HL-60/S4 treated with retinoic acid at 250 ng/mL for 4 days and 3 days (cell line): Measurements from ENCODE around the gene ZNF280A.
"Not testable (repeated sequence)": the region's sequence is repeated elsewhere in the genome, so short reads cannot be mapped to it uniquely, and the experiment has no call there.

Source experiments
- in situ Hi-C: fragments of 300-500 bp; cut with MboI; formaldehyde crosslinking; loops from 2 replicates; pipeline ENCODE4 v1.7.0; 2022; ENCODE audit warnings: low sequenced_read_pairs

ZNF280A gene

DNA sequence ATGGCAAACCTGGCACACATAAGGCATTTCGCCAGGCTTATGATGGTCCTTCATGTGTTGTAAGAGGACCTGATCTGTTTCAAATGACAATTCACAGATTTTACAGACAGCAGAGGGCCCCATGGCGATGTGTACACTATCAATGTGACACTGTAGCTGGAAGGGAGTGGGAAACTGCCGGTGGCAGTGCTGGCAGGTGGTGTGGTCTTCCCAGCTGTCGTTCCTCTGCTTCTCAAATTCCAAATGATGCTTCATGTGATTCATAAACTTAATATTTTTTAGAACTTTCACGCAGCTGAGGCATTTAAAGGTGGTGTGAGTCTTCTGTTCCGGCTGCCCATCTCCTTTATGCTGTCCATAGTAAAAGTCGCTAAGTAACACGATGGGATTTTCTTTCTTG is 5.6 kb downstream of the ZNF280A start:
- in situ Hi-C loops = not testable (repeated sequence)

DNA sequence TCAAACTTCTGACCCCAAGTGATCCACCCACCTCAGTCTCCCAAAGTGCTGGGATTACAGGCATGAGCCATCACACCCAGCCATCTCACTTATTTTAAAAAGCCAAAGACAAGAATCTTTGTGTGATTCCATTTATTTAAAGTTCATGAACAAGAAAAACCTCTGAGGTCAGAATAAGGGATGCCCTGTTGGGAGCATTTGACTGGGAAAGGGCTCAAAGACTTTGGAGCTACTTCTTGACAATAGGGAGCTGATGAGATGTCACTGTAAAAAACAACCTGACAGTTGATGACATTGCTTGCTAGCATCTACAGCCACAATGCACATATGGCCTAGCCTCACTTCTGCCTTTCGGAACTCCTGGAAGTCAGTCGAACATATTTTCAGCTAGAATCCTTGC is 6.5 kb downstream of the ZNF280A start:
- in situ Hi-C loops = no loop called here

DNA sequence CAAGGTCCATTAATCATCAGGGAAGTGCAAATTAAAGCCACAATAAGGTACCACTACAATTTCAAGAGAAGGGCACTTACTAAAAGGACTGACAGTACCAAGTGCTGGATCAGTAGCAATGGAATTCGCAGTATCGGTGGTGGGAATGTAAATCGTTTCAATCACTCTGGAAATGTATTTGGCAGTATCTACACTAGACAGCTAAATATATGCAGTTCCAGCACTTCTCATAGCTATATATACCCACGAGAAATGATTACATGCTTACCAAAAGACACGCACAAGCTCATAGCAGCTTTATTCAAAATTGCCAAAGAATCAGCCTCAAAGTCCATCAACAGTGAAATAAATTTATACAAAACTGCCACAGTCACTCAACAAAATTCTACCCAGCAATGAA is 7.1 kb downstream of the ZNF280A start:
- in situ Hi-C loops = no loop called here

DNA sequence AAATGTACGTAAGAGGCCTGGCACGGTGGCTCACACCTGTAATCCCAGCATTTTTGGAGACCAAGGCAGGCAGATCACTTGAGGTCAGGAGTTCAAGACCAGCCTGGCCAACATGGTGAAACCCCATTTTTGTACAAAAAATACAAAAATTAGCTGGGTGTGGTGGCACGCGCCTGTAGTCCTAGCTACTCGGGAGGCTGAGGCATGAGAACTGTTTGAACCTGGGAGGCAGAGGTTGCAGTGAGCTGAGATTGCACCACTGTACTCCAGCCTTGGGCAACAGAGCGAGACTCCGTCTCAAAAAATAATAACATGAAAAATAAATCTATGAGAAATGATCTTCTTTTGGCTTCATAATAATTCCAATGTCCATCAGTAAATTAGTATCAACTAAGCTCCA is 9.2 kb downstream of the ZNF280A start:
- in situ Hi-C loops = not testable (repeated sequence)

DNA sequence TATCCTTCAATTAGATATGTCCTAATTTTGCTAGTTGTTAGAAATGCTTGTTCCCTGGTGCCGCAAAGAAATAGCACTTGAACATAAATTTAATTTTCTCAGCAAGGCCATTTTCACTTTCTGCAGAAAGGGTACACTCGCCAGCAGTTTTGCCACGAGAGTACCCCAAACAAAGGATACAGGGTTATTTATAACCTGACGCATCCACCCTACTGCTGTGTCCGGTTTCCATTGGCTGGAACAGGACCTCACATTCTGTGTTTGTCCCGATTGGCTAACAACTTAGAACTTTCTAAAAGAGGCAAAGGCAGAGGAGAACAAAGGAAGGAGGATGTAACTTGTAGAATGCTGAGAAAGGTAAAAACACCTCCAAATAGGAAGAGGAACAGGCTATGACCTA is 10.2 kb downstream of the ZNF280A start:
- in situ Hi-C loops = not testable (repeated sequence)

DNA sequence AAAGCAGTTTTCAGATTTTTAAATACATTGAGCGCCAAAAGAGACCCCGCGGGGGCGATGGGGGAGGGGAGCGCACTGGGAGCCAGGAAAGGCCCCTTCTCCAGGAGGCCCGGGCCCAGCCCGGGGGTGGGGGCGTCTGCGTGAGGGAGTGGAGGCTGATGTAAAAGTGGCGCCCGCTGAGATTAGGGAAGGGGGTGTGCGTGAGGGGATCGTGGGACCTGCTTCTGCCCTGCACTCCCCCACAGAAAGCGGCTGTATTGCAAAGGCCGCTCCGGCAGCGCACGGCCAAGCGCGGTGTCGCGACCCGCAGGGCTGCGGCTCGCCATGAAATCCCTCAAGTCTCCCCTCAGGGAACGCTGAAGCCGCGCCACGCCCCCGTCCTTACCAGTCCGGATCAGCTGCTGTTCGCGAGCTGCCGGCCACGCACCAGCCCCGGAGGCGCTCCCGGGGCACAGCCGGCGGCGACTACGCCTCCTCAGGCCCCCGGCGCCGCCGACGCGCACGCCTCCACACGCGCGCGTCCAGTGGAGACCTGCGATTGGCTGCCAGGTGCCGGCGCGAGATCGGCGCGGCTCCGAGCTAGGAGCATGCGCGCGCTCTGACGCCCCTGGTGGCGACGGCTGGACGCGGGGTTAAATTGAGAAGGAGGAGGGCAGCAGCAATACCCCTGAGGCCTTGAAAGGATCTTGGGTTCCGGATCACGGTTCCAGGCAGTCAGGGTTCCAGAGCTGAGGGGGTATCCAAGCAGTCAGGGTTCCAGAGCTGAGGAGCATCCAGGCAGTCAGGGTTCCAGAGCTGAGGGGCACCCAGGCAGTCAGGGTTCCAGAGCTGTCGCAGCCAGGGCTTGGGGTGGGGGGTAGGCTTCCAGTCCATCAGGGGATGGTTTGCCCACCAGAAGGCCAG is 11.5 kb downstream of the ZNF280A start, which contains the start of gene ZNF280B:
Gene ZNF280B (minus strand): TSS at position 469 of the 903 bp plus-strand sequence. CDS start 19,344 bp downstream, outside the sequence.
- in situ Hi-C loops = no loop called here

DNA sequence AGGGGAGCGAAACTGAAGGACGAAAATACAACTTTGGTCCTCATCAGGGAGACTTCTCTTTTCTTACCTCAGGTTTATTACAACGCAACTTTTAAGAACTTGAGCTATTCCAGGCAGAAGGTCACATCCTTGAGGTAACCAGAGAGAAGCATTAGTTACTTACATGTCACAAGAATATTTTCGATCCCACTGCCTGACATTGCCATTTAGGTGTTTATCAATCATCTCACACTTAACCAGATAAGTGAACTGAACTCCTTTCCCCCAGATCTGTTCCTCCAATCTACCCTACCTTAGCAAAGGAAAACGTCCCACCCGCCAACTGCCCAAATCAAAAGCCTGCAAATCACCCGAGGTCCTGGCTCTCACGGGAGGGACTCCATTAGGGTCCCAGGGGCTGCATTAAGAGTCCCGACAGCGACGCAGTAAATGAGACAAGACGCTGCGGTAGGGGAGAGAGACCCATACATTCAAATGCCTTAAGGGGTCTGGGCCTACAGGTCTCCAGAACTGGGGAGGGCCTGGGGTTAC is 12.3 kb downstream of the ZNF280A start:
- in situ Hi-C loops = no loop called here

DNA sequence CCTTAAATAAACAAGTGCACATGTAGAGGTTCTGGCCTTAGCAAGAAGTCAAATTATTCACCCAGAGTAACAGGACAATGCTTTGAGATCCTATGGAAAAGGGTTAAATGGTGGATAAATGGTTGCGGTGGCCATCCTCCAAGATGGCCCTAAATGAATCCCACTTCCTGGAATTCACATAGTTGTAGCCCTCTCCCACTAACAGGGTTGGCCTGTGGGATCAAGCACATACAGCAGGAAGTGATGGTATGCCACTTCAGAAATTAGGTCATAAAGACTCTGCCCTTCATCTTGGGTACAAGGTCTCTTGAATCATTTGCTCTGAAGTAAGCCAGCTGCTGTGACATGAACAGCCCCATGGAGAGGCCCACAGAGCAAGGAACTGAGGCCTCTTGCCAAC is 13.3 kb downstream of the ZNF280A start:
- in situ Hi-C loops = no loop called here

DNA sequence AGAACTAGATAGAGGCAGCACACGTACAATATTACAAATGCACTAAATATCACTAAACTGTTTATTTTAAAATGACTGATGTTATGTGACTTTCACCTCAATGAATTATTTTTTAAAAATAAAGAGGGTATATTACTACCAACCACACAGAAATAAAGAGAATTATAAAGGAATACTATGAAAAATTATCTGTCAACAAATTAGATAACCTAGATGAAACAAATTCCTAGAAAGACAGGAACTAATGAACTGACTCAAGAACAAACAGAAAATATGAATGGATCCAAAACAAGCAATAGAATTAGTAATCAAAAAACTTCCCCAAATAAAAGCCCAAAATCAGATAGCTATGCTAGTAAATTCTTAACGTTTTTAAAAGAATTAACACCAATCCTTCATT is 21.8 kb downstream of the ZNF280A start:
- in situ Hi-C loops = no loop called here

DNA sequence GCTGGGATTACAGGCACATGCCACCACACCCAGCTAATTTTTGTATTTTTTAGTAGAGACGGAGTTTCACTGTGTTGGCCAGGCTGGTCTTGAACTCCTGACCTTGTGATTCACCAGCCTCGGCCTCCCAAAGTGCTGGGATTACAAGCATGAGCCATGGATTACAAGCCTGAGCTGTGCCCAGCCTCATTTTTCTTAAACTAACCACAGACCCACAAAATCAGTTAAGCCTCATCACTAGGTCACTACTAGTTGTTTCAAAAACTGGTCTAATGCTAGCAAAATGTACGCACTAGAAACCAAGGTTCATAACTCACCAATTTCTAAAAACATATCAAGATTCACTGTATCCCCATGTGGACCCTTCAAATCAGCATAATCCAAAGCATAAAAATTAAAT is 28.5 kb downstream of the ZNF280A start:
- in situ Hi-C loops = not testable (repeated sequence)

DNA sequence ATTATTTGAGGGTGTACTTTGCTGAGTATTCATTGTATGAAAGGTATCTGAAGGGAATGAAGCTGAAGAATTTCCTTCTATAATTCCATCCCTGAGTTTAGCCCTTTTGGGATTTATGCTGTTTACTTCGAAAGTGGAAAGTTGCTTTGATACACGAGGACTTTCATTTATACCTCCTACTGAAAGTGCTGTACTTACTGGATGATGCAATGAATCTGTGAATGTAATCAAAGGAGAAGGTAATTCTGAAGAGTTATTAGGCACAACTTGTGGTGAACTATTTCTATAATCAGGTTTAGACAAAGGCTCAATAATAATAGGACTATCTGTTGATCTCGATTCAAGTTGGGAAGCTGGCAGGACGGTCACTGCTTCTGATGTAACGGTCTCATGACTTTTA is 31.3 kb downstream of the ZNF280A start:
- in situ Hi-C loops = no loop called here

DNA sequence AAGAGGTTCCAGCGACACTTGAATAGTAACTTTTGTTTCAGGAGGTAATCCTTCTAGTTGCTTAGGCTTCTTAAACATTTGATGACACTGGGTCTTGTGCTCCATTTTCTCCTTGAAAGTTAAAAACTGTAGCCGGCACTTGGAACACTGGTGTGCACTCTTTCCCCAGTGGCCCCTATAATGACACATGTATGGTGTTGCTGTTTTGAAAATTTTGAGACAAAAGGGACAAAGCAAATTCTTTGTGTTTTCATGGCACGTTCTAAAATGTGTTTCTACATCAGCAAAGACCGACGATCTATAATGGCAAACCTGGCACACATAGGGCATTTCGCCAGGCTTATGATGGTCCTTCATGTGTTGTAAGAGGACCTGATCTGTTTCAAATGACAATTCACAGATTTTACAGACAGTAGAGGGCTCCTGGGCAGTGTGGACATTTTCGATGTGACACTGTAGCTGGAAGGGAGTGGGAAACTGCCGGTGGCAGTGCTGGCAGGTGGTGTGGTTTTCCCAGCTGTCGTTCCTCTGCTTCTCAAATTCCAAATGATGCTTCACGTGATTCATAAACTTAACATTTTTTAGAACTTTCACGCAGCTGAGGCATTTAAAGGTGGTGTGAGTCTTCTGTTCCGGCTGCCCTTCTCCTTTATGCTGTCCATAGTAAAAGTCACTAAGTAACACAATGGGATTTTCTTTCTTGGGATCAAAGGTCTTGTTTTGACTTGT is 32.0 kb downstream of the ZNF280A start:
- in situ Hi-C loops = no loop called here

DNA sequence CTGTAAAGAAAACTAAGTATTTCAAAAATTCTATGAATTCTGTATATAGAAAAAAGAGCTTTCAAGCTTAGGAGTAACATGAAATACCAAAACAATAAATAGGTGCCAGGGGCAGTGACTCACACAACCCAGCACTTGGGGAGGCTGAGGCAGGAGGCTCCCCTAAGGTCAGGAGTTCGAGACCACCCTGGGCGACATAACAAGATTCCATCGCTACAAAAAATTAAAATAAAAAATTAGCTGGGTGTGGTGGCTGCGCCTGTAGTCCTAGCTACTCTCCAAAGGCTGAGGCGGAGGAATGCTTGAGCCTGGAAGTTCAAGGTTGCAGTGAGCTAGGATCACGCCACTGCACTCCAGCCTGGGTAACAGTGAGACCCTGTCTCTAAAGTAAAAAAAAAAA is 33.0 kb downstream of the ZNF280A start:
- in situ Hi-C loops = no loop called here

DNA sequence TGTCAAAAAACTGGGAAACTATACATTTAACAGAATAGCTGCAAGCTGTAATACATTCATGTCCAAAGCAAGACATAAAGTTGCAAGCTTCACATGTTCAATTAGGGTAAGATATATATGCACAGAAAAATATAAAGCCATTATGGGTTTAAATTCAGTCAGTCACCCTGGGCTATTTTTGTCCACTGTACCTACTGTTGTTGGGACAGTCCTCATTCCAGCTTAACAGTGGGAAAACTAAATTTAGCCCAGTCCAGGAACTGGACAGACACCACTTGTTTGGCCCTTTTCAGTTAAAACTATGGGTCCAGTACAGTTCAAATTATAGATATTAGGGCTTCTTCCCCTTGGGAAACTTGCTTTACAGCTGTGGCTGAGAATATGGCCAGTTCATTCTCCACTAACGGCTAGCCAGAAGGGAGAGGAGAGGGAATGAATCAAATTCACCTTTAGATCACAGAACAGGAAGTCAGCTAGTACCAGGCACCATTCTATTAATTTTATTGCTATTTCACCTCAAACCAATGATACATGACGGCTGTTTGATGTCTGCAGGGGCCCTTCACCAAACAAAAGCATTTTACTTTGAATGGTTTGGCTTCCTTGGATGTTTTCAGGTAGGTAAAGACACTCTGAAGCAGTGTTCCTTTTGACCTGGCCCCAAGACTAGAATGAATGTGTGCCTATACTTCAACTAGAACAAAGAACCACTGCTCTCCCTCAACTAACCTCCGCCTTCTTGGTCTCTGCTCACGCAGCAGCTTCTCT is 33.8 kb downstream of the ZNF280A start:
- in situ Hi-C loops = no loop called here

DNA sequence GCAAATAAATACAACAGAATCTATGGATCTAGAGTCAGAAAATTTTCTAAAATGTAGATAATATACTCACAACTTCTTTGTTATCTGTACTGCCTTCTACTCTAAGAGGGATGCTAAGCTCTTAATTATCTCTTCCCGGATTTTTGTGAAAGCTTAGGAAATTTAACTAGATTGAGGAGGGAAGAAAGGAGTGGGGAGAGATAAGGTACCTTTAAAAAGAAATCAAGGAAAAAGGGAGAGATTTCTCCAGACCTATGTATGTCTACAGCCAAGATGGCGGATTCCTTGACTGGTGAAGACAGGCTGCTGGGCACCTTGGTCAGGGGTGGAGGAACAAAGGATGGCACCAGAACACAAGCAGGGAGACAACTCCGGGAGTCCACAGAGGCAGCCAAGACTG is 34.5 kb downstream of the ZNF280A start:
- in situ Hi-C loops = no loop called here

DNA sequence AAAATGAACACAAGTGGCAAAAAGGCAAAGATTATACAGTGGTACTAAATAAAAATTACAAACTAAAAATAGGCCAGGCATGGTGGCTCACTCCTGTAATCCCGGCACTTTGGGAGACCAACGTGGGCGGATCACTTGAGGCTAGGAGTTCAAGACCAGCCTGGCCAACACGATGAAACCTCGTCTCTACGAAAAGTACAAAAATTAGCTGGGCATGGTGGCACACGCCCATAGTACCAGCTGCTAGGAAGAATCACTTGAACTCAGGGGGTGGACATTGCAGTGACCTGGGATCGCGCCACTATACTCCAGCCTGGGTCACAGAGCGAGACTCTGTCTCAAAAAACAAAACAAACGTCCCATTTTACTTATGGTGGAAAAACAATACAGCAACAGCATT is 36.0 kb downstream of the ZNF280A start:
- in situ Hi-C loops = no loop called here

DNA sequence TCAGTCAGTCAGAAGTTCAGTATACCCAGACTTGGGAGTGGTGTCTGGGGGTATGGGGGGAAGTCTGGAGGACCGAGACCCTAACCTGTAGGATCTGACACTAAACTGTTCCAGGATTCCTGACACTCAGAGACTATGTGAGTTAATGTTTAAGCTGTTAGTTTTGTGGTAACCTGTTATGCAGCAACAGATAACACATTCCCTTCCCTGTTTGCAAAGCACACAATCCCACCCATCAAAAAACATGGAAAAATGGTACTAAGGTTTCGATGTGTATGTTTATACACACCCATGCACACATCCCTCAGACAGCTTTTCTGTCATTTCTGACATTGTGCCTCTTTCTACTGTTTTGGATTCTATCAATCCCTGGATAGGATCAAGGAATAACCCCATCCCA is 39.1 kb downstream of the ZNF280A start:
- in situ Hi-C loops = no loop called here

DNA sequence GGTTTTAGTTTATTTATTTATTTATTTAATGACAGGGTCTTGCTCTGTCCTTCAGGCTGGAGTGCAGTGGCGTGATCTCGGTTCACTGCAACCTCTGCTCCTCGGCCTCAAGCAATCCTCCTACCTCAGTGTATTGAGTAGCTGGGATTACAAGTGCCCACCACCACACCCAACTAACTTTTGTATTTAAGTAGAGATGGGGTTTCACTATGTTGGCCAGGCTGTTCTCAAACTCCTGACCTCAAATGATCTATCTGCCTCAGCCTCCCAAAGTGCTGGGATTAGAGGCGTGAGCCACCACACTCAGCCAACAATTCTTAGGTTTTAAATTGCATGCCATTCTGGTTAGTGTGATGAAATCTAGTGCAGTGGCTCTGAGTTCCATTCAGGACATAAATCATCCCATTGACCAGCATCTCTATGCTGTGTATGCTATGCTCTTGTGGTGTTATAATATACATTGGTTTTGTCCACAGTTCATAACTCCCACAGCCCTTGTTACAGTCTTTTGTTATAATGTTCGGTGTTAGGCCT is 40.0 kb downstream of the ZNF280A start:
- in situ Hi-C loops = no loop called here

DNA sequence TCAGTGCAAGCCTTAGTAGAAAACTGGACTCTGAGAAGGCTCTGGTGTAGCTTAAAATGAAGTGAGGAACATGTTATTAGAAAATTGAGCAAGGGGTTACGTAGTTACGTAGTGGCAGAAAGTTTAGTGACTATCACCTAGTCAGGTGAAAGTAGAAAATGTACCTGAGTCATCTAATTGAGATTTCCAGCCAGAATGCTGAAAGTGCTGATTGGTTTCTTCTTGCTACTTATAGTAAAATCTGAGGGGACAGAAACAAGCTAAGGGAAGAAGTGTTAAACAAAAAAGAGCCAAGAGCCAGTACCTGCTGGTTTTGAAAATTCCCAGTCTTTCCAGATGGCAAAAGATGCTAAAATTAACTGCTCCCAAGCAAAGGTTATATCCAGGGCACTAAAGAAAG is 41.0 kb downstream of the ZNF280A start:
- in situ Hi-C loops = no loop called here

DNA sequence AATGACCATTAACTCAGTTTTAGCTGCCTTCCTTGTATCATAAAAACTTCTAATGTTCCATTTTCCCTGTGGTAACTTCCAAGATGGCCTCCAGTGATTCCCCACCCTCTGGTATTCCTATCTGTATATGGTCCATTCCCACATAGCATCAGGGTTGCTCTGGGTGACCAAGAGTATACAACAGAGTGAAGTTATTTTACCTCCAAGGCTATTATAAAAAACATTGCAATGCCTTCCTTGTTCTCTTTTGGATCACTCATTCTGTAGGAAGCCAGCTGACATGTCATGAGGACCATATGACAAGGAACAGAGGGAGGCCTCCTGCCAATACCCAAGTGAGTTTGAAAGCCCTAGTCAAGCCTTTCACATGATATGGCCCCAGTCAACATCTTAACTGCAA is 41.6 kb downstream of the ZNF280A start:
- in situ Hi-C loops = no loop called here

DNA sequence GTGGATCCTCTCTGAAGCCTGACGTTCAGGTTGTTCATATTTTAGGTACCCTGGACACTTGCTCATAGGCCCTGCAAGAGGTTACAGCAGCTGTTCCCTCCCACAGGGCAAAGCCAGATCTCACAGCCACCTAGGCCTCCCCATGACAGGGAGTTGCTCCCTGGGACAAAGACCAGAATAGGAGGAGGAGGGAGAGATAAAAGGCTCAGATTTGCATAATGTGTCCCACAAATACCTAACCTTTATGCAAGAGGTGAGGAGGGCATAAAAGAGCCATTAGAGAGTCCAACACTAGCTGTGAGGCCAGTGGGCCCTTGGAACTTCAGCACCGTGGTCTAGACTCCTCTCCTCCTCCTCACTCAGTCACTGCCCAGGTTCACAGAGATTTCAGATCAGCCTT is 45.3 kb downstream of the ZNF280A start:
- in situ Hi-C loops = loop anchor here (25.0 kb wide), 1 partner anchor 413 kb away; the partner anchor contains the start of gene IGLL5
